Left renal cortex interstitium (tissue), 4 donors: ENCODE measurements around the gene PNKP. TPM values are rescaled to one million over a fixed set of nuclear protein-coding genes. Genes with fewer than 3 reads are reported as not detected.

ENCODE experiments used
- DNase-seq, 4 donors: peaks; one replicate each; pipeline ENCODE4 v3.0.0-alpha.2; 2013; ENCODE audit warnings: low read depth in 4 of 4, low spot score in 2 of 4, missing footprints in 1 of 4
- polyA plus RNA-seq, 4 donors: library from polyadenylated mRNA; unstranded; fragments of 120-200 nt; gene quantifications; one replicate each; pipeline ENCODE4 v1.2.1, GENCODE V29; 2013; ENCODE audit not compliant: insufficient read length in 4 of 4

PNKP gene
- polyA plus RNA-seq = 100 to 1,000 TPM in 1 of 4 donors, 10 to 100 TPM in 3; 33.1 to 104 (median 72.8) TPM

DNA sequence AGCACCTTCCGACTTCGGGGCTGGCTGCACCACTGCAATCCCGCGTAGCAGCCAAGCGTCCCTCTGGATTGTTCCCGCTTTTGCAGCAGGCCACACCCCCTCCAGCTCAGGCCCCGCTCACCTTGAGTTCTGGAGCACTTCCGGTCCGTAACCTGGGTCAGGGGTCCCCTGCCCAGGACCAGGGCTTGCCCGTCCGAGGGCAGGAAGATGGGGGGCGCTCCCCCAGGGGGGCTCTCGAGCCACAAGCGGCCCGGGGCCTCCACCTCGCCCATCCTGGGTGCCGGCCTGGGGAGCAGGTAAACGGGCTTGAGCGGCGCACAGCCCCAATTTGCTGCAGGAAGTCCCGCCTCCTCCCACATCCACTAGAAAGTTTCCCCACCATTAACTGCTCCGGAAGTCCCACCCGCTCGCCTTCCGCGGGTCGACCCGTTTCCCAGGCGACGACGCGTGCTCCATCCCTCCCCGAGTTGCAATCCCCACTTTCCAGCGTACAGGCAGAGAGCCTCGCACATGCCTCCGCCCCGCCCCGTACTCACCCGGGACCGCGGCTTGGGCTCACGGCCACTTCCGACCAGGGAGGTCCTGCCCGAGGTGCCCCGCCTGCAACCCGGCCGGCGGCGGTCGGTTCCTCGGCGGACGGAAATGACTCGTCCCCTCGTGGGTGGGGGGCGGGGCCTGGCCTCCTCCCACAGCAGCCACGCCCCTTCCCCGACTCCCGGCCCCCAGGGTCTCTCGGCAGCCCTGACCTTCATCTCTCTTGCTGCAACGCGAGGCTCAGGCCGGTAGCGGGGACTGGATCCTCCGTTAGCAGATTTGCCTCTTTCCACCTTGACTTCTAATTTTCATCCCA lies at the start of gene PNKP:
TSS of gene PNKP (minus strand) at position 644 of the 850 bp plus-strand sequence. CDS start at position 272, 372 bp downstream.
- peak; percentile 84 to 88 (median 88) for DNase-seq

DNA sequence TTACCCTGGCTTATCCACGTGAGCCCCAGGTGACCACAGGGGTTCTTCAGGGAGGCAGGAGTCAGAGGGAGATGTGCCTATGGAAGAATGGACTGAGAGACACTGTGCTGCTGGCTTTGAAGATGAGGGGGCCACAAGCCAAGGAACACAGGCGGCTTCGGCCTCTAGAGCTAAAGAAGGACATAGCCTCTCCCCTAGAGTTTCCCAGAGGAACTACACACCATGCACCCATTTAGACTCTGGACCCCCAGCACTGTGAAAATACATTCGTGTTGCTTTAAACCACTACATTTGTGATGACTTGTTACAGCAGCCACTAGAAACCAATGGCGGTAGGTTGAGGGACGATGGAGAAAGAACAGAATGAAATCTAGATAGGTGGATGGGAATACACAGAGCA lies 47.9 kb upstream of the PNKP start:
- DNase-seq = no peak

GRCh38 chr19:49913720-49914119 lies 46.3 kb upstream of the PNKP start:
- no peak for DNase-seq

- no peak for DNase-seq
These were observed 45.7 kb upstream of the PNKP start for GRCh38 chr19:49912965-49913685.

- DNase-seq = no peak
These were observed 44.2 kb upstream of the PNKP start for GRCh38 chr19:49911381-49912145.

- no peak for DNase-seq
These were observed 42.8 kb upstream of the PNKP start for GRCh38 chr19:49910179-49910578.

DNA sequence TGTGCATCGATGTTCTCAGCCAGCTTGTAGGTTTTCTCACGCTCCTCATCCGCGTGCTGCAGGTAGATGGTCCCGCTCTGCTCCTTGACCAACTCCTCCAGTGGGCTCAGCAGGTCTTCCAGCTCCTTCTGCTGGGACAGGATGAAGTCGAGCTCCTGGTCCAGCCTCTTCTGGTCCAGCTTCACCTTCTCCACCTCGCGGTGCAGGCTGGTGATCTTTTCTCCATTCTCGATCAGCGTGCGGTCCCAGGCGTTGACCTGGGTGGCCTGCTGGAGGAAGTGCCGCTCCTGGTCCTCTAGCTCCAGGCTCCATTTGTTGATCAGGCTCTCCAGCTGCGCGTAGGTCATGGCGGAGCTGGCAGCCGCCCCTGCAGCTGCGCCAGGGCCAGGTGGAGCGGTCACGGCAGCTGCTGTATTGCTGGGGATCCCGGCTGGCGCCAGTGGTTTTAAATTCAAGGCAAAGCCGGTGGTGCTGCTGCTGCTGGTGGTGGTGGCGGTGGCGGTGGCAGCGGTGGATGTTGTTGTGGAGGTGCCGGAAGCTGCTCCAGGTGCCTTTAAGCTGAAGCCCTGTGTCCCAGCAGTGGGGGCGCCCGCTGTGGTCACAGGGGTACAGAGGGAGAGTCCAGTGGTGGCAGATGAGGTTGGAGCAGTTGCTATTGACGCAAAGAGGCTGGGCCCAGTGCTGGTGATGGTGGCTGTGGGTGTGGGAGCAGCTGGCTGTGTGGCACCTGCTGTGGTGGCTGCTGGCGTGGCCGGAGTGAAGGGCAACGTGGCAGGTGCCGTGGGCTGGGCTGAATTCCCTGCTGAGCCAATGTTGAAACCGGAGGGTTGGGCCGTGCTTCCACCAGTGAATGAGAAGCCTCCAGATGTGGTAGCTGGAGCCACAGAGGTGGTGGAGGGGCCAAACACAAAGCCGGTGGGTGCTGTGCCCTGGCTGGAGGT lies 41.4 kb upstream of the PNKP start:
- DNase-seq = no peak

GRCh38 chr19:49907745-49908446 lies 40.5 kb upstream of the PNKP start:
- no peak for DNase-seq

- DNase-seq = no peak
These were observed 39.6 kb upstream of the PNKP start for GRCh38 chr19:49906879-49907564.

GRCh38 chr19:49904136-49904535 lies 36.8 kb upstream of the PNKP start:
- no peak for DNase-seq

DNA sequence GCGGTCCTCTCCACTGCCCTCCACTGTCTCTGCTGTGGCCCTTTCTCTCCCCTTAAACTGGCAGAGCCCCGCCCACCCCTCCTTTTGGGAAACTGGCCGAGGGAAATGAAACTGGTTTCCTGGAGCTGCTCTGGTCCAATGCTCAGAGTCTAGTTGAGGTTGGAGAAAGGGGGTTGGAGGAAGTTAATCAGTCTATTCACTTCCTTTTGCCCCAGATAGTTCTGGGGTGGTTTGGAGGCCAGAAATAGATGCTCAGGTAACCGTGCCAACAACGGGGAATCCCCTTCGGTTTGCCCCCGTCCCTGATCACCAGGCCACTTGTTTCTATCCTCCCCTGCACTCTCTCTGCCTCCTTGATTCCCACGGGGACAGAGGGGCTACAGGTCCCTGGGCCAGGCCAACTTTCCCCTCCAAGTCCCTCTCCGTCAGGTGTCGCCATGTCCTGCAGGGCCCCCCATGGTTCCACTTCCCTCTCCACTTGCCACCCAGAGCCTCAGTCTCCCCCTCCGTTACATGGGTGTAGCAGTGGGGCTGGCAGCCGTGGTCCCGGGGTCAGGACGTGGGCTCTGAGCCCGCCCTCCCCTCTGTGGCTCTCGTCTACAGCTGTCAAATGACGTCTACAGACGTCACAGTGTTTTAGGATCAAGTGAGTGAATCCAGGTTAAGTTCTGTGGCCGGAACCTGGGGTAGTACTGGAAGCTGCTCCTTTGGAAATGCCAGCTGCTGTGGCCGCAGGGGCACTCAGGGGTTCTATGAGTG lies 29.7 kb upstream of the PNKP start, which contains the start of gene IL4I1:
TSS of gene IL4I1 (minus strand) at position 25 of the 759 bp plus-strand sequence. CDS start 727 bp downstream, outside the sequence.
- DNase-seq = no peak

- DNase-seq = no peak
These were observed 28.4 kb upstream of the PNKP start for GRCh38 chr19:49895566-49896297.

GRCh38 chr19:49894879-49895565 lies 27.6 kb upstream of the PNKP start:
- no peak for DNase-seq

GRCh38 chr19:49894011-49894664 lies 26.8 kb upstream of the PNKP start:
- DNase-seq = no peak

DNA sequence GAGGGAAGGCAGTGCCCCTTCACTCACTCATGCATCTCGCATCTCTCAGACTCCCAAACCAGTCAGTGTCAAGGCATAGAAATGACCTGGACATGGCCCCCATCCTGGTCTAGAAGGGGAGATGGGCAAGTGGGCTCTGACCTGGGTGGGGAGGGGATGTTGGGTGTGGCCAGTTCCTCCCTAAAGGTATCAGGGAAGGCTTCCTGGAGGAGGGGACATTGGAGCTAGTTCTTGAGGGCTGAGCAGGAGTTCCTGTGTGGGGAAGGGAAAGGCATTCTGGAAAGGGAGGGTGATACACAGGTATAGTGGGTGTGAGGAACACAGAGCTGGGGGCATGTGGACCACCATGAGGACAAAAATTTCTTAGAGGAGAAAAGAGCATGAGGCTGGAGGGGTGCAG lies 25.3 kb upstream of the PNKP start:
- DNase-seq = no peak

DNA sequence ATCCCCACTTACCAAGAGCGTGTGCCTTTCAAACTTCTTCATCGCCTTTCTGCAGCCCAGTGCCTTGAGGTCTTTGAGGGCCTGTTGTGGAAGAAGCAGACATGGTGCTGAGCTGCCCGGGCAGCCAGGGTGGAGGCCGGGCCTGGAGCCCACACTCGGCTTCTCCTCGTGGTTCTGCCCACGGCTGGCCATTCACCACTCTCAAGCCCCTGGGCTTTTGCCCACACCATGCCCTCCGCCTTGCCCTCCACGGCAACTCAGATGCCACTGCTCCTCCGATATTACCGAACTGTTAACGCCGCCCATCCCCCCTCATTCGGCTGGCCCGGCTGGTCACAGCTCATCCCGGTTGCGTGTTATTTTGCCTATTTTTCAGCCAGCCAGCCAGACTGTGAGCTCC lies 24.0 kb upstream of the PNKP start:
- no peak for DNase-seq
